ENCODE measurements around the gene CUBN.

- no peak for TF ChIP-seq POLR2AphosphoS5 (IDR thresholded peaks at IDR 0.05; ENCODE audit: low read depth)
- TF ChIP-seq CTCF (IDR thresholded peaks at IDR 0.05; ENCODE audit: insufficient read depth, low read length) = no peak
- no peak for TF ChIP-seq SPI1 (IDR thresholded peaks at IDR 0.05; ENCODE audit: borderline replicate concordance, low read depth)
- no peak for TF ChIP-seq REST (IDR thresholded peaks at IDR 0.05; ENCODE audit: insufficient replicate concordance, low read depth)
Measured at GRCh38 chr10:16910793-16911164, 218.8 kb downstream of the CUBN start.
